Jurkat, Clone E6-1 (cell line): ENCODE data around the gene L3MBTL1.
"Not testable (repeated sequence)": the region's sequence is repeated elsewhere in the genome, so short reads cannot be mapped to it uniquely, and the experiment has no call there.

Experiments used
- DNase-seq: peaks from one replicate; pipeline ENCODE4 v3.0.0-alpha.2; 2011; ENCODE audit warnings: low read depth, low spot score
- H3K4me3 ChIP-seq: 2 replicates; pipeline ENCODE4 v1.5.1; 2011; ENCODE audit warnings: mild to moderate bottlenecking, low read length, control low read depth, moderate library complexity

Gene L3MBTL1

DNA sequence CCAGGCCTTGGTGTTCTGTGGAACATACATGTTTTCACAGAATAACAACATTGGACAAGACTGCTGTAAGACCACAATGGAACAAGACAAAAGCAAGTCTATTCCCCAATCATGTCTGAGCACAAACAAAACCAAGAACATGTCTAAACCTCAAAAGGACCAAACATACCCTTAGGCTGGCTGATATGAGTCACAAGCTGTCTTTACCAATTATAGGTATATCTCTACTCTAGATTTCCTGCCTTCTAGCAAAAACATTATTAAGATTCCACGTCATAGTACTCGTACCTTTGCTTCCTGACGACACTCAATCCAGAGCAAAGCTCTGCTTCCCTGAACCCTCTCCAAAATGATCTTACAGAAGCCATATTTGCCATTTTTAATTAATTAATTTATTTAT lies 15.4 kb upstream of the L3MBTL1 start:
- DNase-seq = no peak
- no peak overlapping the region for H3K4me3 ChIP-seq

DNA sequence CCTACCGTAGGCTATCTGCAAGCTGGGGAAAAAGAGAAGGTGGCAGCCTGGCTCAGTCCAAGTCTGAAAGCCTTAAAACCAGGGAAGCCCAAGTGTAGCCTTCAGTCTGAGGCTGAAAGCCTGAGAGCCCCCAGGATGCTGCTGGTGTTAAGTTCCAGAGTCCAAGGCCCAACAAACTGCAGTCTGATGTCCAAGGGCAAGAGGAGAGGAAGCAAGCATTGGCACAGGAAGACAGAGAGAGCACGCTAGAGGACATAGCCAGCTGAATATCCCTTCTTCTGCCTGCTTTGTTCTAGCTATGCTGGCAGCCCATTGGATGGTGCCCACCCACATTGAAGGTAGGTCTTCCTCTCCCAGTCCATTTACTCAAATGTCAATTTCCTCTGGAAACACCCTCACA lies 12.1 kb upstream of the L3MBTL1 start:
- H3K4me3 ChIP-seq = no peak overlapping the region
- no peak for DNase-seq

DNA sequence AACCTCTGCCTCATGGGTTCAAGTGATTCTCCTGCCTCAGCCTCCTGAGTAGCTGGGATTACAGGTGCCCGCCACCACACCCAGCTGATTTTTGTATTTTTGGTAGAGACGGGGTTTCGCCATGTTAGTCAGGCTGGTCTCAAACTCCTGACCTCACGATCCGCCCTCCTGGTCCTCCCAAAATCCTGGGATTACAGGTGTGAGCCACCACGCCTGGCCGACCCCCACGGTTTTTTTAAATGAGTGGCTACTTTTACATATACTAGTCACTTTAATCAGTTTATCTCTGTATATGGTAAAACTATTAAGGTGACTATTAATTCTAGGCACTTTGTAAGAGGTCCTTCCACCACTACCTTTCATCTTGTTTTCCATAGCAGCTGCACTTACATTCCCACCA lies 5.5 kb upstream of the L3MBTL1 start:
- not testable (repeated sequence) for H3K4me3 ChIP-seq, DNase-seq

DNA sequence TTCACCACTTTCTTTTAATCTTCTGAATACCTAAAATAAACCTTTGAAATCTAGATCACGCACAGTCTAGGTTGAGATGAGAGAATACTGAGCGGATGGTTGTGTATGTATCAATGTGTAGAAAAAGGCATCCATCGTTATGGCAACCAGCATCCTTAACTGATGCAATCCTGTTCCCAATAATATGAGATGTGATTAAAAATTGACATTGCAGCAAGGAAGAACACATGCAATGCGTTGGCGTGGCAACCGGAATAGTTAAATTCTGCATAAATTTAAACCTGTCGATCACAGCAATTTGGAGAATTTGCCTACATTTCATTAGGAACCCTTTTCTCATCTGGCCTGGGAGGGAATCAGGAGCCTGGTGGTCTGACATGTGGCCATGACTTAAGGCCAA lies 1.3 kb upstream of the L3MBTL1 start:
- no peak overlapping the region for H3K4me3 ChIP-seq
- no peak for DNase-seq

DNA sequence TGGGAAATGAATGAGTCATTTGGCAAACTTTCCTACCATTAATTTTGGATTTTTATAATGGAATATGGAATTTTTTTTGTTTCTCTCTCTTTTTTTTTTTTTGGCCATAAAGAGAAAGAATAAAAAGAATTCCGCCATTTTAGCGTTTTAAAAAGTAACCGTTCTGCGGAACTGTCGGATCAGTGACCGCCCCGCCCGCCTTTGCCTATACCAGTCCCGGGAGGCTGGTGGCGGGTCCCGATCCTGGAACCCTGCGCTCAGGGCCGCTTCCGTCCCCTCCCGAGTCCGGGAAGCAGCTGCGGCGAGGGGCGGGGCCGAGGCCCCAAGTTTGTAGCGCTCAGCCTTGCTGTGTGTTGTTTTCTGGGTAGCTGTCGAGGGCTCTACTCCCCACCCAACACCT lies 609 bp downstream of the L3MBTL1 start:
- DNase-seq = no peak
- H3K4me3 ChIP-seq = peak overlapping the region; percentile 38

DNA sequence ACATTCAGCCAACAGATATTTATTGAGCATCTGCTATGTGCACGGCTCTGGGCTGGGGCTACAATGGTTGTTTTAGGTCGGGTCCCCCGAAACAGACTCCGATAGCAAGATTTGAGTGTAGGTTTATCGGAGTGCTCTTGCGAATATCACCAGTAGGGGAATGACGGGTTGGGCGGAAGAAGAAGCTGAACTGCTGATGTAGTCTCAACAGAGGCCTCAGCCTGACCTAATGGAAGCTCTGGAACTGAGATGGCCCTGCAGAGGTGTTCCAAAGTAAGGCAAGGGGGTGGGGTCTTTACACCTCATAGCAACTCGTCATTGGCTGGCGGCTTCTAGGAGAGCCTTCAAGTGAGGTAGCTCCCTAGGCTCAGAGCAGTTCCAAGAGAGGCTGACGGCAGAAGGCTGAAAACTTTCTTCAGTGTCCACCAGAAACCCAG lies 1.1 kb downstream of the L3MBTL1 start:
- no peak overlapping the region for H3K4me3 ChIP-seq
- DNase-seq = no peak

DNA sequence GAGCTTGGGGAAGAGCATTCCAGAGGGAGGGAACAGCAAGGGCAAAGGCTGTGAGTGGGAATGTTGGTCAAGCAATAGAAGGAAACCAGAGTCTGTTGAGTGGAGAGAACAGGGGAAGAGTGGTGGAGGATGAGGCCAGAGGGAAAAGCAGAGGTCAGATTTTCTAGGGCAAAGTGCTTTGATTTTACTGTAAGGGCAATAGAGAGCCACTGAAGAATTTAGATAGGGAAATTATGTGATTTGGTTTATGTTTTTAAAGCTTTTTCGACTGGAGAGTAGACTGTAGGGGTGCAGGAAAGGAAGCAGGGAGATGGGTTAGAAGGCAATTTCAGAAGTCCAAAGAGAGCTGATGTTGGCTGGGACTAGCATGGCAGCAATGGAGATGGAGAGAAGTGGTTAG lies 4.4 kb downstream of the L3MBTL1 start:
- no peak for DNase-seq
- no peak overlapping the region for H3K4me3 ChIP-seq

DNA sequence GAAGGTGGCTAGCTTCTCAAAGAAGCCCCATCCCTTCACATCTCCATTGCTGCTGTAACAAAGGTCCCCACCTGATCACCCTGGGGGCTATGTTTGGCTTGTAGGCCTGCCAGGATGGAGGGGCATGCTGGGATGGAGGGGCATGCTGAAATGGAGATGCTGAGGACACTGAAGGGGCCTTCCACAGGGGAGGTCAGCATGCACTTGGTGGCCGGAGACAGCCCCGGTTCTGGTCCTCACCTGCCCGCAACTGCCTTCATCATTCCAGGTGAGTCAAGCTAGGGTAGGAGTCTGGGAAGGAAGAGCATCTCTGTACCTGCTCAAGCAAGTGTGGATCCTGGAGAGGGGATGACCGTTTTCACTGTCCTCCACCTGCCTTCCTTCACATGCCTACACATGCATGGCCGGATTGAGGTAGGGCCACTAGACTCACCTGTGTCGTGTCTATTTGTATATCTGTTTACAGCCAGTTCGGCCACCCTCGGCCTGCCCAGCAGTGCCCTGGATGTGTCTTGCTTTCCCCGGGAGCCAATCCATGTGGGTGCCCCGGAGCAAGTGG lies 6.0 kb downstream of the L3MBTL1 start:
- DNase-seq = no peak
- H3K4me3 ChIP-seq = peak overlapping the region; percentile 60

DNA sequence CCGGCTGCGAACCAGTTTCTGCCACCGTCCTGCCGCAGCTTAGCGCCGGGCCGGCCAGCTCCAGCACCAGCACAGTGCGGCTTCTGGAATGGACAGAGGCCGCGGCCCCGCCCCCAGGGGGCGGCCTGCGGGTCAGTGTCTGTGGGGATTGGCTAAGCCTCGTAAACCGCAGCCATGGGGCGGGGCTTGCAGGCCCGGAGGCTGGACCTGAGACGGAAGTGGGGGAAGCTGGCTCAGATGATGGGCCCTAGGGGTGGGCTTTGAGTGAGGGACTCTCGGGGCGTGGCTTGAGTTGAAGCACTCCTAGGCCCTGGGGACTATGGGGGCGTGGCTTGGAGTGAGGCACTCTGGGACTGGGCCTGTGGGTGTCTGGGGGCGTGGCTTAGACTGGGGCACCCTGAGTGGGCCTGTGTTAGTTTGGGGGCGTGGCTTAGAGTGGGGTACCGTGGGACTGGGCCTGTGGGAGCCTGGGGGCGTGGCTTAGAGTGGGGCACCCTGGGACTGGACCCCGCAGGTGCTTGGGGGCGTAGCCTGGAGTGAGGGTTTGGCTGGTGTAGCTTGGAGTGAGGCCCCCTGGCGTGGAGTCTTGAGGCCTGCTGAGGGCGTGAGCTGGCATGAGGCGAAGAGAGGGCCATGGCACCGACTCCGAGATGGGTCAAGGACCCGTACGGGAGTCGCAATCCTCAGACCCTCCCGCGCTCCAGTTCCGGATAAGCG lies 6.6 kb downstream of the L3MBTL1 start:
- peak overlapping the region; percentile 60 for H3K4me3 ChIP-seq
- peak; percentile 89 for DNase-seq

DNA sequence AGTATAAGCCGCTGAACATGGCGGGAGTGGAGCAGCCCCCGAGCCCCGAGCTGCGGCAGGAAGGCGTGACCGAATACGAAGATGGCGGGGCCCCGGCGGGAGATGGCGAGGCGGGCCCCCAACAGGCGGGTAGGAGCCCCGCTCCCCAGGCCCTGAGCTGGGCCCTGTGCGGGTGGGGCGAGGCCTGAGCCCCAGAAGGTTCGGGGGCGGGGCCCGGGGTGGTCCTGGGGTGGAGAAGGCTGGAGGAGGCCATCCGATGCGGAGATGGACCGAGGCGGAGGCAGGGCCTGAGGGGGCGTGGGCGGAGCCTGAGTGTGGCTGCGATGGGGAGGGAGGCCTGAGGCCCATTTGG lies 7.1 kb downstream of the L3MBTL1 start:
- DNase-seq = no peak
- peak overlapping the region; percentile 60 for H3K4me3 ChIP-seq

DNA sequence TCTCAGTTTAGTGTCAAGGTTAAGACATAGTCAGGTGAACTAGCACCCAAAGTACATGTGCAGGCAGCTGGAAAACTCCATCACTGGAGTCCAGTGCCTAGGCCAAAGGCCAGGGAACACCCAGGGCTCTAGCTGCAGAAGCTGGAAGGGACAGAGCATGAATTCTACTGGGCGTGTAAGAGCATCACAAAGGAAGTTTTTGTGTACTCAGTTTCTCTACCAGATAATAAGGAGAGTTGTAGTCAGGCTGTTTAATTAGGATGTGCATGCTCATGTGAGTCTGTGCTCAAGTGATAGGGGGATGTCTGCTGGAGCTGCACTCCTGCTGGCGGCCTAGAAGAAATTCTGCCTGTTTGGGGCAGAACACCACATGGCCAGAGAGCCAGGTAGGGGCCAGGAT lies 8.1 kb downstream of the L3MBTL1 start:
- no peak for DNase-seq
- no peak overlapping the region for H3K4me3 ChIP-seq

DNA sequence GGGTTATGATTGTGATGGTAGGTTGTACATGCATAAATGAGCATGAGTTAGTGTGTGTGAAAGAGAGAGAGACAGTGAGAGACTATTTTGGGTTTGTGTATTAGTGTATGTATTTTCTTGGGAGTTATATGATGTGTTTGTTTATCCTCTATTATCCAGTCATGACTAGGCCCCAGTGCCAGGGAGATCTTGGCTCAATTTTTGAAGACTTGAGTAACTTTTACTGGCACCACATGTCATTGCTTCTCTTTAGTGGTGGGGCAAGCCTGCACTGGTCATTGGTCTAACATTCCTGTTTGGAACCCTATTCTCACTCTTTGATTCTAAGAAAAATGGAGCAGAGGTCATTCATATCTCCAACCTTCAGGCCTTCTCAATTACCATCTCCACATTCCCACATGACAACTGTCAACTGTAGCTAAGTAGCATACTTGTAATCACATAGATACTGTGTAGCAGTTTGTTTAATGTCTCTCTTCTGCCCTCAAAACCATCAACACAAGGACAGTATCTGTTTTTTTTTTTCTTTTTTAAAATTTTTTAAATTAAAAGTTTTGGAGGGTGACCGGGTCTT lies 8.8 kb downstream of the L3MBTL1 start:
- no peak for DNase-seq
- H3K4me3 ChIP-seq = no peak overlapping the region

DNA sequence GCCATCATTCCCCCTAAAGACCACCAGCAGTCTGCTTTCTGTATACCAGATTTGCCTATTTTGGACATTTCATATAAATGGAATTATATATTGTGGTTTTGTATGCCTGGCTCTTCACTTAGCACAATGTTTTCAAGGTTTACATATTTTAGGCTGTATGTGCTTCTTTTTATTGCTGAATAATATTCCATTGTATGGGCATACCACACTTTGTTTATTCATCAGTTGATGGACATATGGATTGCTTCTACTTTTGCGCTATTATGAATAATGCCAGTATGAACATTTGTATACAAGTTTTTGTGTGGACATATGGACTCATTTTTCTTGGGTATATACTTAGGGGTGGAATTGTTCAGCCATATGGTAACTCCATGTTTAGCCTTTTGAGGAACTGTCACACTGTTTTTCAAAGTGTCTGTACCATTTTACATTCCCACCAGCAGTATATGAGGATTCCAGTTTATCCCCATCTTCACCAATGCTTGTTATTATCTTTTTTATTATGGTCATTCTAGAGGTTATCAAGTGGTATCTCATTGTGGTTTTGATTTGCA lies 12.7 kb downstream of the L3MBTL1 start:
- DNase-seq = no peak
- no peak overlapping the region for H3K4me3 ChIP-seq

DNA sequence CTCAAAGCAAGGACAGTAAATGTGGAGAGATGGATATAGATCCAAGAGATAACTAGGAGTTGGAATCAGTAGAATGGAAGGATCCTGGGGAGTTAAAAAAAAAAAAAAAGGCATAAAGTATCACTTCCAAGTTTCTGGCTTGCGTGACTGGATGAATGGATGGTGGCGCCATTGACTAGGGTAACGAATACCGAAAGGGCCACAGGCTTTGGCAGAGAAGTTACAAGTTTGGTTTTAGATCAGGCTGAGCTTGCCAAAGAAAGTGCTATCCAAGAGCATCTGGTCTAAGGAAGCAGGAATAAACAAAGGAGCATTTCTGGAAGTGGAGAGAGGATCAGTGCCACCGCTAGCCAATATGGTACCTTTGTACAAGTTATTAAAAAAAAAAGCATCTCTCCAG lies 17.5 kb downstream of the L3MBTL1 start:
- H3K4me3 ChIP-seq = no peak overlapping the region
- no peak for DNase-seq

DNA sequence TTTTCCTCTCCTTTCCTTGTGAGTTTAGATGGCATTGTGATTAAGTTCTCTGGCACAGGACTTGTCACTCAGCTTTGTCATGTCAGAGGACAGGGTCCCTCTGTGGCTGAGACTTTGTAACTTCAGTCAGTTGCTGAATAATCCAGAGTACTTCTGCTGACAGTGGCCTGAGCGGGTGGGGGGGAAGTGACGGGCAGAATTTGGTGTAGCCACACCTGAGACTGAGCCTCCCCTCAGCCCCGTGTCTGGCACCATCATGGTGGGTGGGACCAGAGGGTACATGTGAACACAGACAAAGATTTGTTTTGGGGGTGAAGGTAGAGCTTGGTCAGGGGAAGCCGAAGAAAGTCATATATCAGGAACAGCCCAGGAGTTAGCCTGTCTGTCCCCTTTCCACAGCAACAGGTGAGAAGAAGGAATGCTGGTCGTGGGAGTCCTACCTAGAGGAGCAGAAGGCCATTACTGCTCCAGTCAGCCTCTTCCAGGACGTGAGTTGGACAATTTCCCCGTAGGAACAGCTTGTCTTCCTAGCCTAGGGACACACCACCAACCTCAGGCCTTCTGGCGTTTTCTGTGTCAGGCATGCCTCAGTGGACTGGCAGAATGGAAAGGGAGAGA lies 20.9 kb downstream of the L3MBTL1 start:
- no peak for DNase-seq

DNA sequence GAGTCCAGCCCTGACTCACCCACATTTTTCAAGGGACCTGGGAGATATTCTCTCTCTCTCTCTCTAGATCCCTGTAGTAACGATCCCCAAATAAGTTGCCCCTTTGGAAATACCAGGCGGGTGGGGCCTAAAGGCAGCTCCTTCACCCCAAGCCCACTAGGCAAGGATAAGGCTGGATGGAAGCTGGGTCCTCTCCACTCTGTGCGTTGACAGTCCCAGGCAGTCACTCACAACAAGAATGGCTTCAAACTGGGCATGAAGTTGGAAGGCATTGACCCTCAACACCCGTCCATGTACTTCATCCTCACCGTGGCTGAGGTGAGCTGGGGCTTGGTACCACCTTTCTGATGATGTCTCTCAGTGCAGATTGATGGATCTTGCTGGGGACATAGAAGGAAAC lies 21.6 kb downstream of the L3MBTL1 start:
- H3K4me3 ChIP-seq = no peak overlapping the region
- no peak for DNase-seq

More for the DNA sequence above, 20.9 kb downstream of the L3MBTL1 start:
- H3K4me3 ChIP-seq = no peak overlapping the region

DNA sequence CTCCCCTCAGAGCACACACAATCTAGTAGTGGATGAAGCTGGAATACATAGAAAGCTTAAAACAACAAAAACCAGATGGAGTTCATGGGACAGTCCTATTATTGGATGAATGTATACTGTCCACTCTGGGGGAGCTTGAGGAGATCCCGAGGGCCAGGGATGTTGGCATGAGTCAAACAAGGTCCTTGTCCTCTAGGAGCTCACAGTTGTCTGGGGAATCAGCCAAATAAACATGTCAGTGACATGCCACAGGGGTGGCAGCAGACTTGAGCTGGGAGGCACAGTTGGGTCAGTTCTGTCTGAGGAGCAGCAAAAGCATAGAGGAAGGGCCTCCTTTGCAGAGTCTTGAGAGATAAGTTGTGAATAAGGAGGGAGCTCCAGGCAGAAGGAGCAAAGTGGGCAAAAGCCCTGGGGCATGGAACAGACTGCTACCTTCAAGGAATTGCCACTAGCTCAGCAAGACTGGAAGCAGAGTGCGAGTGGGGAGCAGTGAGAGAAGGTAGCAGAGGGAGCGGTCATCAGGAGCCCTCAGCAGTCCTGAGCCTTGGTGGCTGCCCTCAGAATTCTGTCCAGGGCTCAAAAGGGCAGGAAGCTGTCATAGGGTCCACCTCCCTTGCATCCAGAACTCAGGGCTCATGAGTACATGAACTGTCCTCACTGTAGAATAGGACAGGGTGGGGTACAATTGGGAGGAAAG lies 22.1 kb downstream of the L3MBTL1 start:
- DNase-seq = no peak

DNA sequence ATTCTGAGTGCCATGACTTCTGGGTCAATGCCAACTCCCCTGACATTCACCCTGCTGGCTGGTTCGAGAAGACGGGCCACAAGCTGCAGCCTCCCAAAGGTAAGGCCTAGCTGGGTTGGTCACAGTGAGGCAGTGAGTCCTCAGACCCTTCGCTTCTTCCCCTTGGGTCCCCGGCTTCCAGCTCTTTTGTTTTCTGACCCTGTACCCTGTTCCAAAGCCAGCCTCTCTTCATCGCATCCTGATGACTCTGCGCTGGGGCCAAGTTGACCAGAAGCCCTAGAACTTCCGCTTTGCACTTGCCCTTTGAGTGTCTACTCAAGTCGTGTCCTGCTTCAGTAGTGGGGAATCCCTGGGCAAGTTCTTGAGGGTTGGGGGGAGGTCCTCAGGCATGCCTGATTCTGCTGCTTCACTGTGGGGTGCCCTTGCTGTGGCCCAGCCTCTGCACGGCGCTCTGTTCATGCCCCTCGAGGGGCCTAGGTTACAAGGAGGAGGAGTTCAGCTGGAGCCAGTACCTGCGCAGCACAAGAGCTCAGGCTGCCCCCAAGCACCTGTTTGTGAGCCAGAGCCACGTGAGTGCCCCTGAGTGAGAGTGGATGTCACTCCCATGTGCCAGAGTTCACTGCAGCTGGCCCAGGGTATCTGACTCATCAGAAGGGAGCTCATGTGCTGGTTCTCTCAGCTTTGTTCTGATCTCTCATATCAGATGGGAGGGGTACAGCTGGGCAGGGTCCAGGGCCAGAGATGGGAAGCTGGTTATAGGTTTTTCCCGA lies 23.0 kb downstream of the L3MBTL1 start:
- H3K4me3 ChIP-seq = no peak overlapping the region
- DNase-seq = no peak

More for the DNA sequence above, 22.1 kb downstream of the L3MBTL1 start:
- no peak overlapping the region for H3K4me3 ChIP-seq

DNA sequence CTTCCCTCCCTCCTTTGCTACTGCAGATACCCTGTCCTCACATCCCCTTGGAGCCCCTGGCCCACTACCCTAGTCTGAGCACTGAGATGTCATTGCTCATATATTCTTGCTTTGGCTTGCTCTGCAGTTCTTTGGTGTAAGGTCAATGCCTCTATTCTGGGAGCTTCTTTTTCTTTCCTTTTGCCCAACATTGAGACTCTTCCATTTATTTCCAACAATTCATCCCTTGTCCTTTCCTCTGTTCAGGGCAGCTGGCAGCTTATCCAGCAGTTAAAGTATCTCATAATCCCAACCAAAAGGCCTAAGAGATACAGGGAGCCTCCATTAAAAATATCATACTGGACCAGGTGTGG lies 23.6 kb downstream of the L3MBTL1 start:
- H3K4me3 ChIP-seq = no peak overlapping the region
- no peak for DNase-seq
